ENCODE data around the gene UFM1. TPM values are rescaled to one million over a fixed set of nuclear protein-coding genes. Genes with fewer than 3 reads are reported as not detected.
"Not testable (repeated sequence)": the region's sequence is repeated elsewhere in the genome, so short reads cannot be mapped to it uniquely, and the experiment has no call there.

UFM1 gene
- 10 to 100 TPM; 35.9 to 42.9 (median 38.0) TPM for total RNA-seq

DNA sequence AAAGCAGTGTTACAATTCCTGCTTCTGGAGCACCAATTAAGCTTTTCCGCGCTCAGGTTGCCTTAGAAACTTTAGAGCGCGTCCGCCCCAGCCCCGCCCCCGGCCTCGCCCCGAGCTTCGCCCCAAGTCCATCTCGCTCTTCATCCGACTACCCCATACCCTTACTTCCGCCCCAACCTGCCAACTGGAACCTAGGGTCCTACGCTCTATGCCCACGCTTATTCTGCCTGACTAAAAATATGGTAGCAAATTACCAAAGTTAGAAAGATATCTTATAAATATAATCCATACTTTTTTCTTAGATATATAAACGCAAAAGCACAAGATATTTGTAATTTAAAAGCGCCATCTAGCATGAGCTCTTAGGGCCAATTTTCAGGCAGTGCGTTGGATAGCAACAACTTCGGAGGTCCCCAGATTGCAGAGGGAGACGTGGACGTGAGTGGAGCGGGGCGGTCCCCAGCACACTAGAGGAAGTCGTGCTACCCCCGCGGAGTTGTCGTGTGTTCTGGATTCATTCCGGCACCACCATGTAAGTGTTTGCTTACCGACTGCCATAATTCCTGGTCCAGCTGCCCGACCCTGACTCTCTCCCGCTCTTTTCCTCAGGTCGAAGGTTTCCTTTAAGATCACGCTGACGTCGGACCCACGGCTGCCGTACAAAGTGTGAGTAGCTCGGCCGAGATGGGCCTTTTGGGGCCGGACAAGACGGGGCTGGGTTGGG is at the start of gene UFM1:
Gene UFM1 (plus strand): TSS at position 462 of the 724 bp plus-strand sequence. CDS start 69 bp downstream, at position 531.
- peak; percentile 88 to 98 for DNase-seq (ENCODE audit: low spot score in 2 of 2)
- TF ChIP-seq, protein P1, sequence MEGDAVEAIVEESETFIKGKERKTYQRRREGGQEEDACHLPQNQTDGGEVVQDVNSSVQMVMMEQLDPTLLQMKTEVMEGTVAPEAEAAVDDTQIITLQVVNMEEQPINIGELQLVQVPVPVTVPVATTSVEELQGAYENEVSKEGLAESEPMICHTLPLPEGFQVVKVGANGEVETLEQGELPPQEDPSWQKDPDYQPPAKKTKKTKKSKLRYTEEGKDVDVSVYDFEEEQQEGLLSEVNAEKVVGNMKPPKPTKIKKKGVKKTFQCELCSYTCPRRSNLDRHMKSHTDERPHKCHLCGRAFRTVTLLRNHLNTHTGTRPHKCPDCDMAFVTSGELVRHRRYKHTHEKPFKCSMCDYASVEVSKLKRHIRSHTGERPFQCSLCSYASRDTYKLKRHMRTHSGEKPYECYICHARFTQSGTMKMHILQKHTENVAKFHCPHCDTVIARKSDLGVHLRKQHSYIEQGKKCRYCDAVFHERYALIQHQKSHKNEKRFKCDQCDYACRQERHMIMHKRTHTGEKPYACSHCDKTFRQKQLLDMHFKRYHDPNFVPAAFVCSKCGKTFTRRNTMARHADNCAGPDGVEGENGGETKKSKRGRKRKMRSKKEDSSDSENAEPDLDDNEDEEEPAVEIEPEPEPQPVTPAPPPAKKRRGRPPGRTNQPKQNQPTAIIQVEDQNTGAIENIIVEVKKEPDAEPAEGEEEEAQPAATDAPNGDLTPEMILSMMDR (IDR thresholded peaks at IDR 0.05), result no peak
- peak within 1 kb of the TSS; percentile 94 for H3K4me3 ChIP-seq (ENCODE audit: low read depth, poor library complexity, severe bottlenecking)
- intact Hi-C loops (cut with DNase I; ENCODE audit: low total_unique reads), result no loop called here
- WGBS, 2 donors, result 0% methylated on average over 41 of the region's 41 CpGs

DNA sequence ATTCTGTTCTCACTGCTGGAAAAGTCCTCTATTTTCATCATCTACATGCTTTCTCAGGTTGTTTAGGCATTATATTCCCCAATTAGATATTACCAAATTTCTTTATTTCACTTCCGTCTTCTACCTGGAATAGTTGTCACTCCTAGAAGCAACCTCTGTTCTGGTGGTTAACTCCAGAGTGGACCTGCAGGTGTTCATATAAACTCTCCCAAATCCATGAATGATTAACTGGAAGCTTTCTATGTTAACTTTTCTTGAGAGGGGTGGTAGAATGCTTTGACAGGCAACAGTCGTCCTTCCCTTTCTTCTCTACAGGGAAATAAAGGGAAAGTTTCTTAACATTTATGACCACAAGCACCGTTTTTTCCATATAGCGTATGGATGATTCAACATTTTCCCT is 48.4 kb upstream of the UFM1 start:
- H3K4me3 ChIP-seq (ENCODE audit: low read depth, poor library complexity, severe bottlenecking), result no peak overlapping the region
- TF ChIP-seq, protein P1 (IDR thresholded peaks at IDR 0.05), result no peak
- TF ChIP-seq POLR2A (IDR thresholded peaks at IDR 0.05), result no peak
- no peak for DNase-seq (ENCODE audit: low spot score in 2 of 2)
- 90 to 91% methylated on average over 4 of the region's 4 CpGs for WGBS, 2 donors
- intact Hi-C loops (cut with DNase I; ENCODE audit: low total_unique reads), result no loop called here

DNA sequence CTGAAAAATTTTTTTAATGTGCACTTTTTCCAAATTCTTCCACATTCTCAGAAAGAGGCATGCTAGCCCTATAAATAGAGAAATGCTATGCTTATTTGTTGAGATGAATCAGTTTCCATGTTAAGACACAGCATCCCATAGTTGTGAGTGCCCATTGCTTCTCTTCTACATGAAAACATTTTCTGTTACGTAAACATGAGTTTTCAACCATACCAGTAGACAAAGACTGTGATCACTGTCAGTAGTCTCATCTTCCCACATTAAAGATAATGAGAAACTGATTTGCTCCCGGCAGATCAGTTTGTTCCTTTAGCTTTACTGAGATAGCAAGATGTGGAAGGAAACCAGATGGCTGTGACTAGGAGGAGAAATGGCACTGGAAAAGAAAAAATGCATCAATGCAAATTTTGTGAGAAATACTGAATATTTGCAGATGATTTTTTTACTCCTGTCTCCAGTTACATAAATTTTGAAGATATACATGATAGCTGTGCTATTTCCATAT is 45.8 kb upstream of the UFM1 start:
- no peak for TF ChIP-seq POLR2A (IDR thresholded peaks at IDR 0.05)
- TF ChIP-seq, protein P1 (IDR thresholded peaks at IDR 0.05), result no peak
- no peak for DNase-seq (ENCODE audit: low spot score in 2 of 2)
- WGBS, 2 donors, result 38 to 39% methylated on average over 2 of the region's 2 CpGs
- no peak overlapping the region for H3K4me3 ChIP-seq (ENCODE audit: low read depth, poor library complexity, severe bottlenecking)
- intact Hi-C loops (cut with DNase I; ENCODE audit: low total_unique reads), result no loop called here

DNA sequence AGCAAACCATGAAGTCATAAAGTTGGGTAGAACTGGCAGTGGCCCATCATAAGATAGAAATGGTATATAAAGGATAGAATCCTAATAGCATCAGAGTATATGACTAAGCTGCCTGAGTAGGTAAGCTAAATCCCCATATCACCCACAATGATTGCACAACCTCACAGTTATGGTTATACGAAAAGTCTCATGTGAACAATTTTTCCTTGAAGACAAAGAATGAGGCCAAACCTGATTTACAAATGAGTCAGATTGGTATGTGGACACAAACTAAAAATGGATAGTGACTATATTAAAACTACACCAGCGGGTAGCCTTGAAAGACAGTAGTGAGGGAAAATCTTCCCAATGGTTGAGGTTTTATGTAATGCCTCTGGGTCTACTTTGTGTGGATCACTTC is 40.9 kb upstream of the UFM1 start:
- H3K4me3 ChIP-seq (ENCODE audit: low read depth, poor library complexity, severe bottlenecking), result no peak overlapping the region
- TF ChIP-seq POLR2A (IDR thresholded peaks at IDR 0.05), result no peak
- TF ChIP-seq, protein P1 (IDR thresholded peaks at IDR 0.05), result no peak
- WGBS, 2 donors, result 60 to 70% methylated on average over 2 of the region's 2 CpGs
- intact Hi-C loops (cut with DNase I; ENCODE audit: low total_unique reads), result no loop called here
- no peak for DNase-seq (ENCODE audit: low spot score in 2 of 2)

DNA sequence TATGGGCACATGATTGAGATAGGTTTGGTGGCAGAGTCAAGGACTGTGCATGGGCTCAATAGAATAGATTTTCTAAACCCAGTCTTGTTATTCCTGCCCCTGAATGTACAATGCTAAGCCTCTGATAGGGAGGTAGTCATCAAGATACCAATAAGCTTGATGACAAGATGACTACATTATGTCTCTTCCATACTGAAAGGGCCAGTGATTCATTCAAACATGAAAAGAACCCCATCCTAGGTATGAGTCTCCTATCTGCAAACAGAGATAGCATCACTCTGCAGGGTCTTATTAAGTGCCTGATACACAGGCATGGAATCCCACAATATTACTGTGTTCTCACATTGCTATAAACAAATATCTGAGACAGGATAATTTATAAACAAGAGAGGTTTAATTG is 40.3 kb upstream of the UFM1 start:
- TF ChIP-seq, protein P1 (IDR thresholded peaks at IDR 0.05), result no peak
- no peak for TF ChIP-seq POLR2A (IDR thresholded peaks at IDR 0.05)
- intact Hi-C loops (cut with DNase I; ENCODE audit: low total_unique reads), result no loop called here
- H3K4me3 ChIP-seq (ENCODE audit: low read depth, poor library complexity, severe bottlenecking), result no peak overlapping the region
- DNase-seq (ENCODE audit: low spot score in 2 of 2), result no peak

DNA sequence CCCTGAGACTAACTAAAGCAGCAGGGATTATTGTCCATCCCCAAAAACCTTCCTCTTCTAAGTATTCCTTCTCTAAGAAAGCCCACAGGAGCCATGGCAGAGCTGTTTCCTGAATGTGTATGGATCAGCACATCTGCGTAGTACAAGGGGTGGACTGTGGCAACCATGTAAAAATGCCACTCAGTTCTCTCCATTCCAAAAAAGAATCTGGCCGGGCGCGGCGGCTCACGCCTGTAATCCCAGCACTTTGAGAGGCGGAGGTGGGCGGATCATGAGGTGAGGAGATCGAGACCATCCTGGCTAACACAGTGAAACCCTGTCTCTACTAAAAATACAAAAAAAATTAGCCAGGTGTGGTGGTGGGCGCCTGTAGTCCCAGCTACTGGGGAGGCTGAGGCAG is 38.5 kb upstream of the UFM1 start:
- H3K4me3 ChIP-seq (ENCODE audit: low read depth, poor library complexity, severe bottlenecking); intact Hi-C loops (cut with DNase I; ENCODE audit: low total_unique reads); DNase-seq (ENCODE audit: low spot score in 2 of 2): not testable (repeated sequence)
- WGBS, 2 donors, result 95 to 96% methylated on average over 10 of the region's 10 CpGs

All from lower leg skin (tissue), 4 donors.